ENCODE measurements around the gene CHST8. TPM values are rescaled to one million over a fixed set of nuclear protein-coding genes. Genes with fewer than 3 reads are reported as not detected.

CHST8 gene
- total RNA-seq, 2 donors from 2014 or later = 1.6 to 3.8 TPM

- Mint-ChIP-seq H3K27me3 (ENCODE audit: insufficient read depth) (no peaks in the 10 kb centered on the region), H3K9me3 (no peaks in the 10 kb centered on the region), H3K4me1 (peaks cover 4% of the 10 kb centered on the region), H3K4me3 (no peak overlapping the region), H3K27ac (no peak overlapping the region), H3K36me3 (ENCODE audit: low read depth) (no peaks in the 10 kb centered on the region)
- no peaks in the 10 kb centered on the region for H3K9me3 ChIP-seq (ENCODE audit: control insufficient read depth, low read length)
- H3K36me3 ChIP-seq (ENCODE audit: control insufficient read depth, insufficient read depth, low read length) = no peaks in the 10 kb centered on the region
- H3K27me3 ChIP-seq (ENCODE audit: control insufficient read depth, insufficient read depth, low read length, poor library complexity, severe bottlenecking) = no peaks in the 10 kb centered on the region
- no peak overlapping the region for H3K27ac ChIP-seq (ENCODE audit: low read depth, low read length)
- DNase-seq = no peak
- H3K4me3 ChIP-seq (ENCODE audit: low read length) = no peak overlapping the region
- H3K4me1 ChIP-seq (ENCODE audit: control insufficient read depth, insufficient read depth, low read length) = no peaks in the 10 kb centered on the region
- TF ChIP-seq CTCF (conservative IDR thresholded peaks at IDR 0.05) = no peak
- no peak overlapping the region for H3K9ac ChIP-seq (ENCODE audit: extremely low read depth, low read length, poor library complexity, severe bottlenecking)
- 98 to 100% methylated on average over 2 to 3 of the region's 3 CpGs for WGBS, 2 experiments (ENCODE audit: insufficient coverage in 1 of 2, insufficient read length in 1 of 2)
Observed at GRCh38 chr19:33720155-33720493, 98.4 kb downstream of the CHST8 start.

GRCh38 chr19:33720691-33721682 lies 99.2 kb downstream of the CHST8 start:
- Mint-ChIP-seq H3K9me3 (no peaks in the 10 kb centered on the region), H3K27me3 (ENCODE audit: insufficient read depth) (no peaks in the 10 kb centered on the region), H3K4me1 (peaks cover 10% of the 10 kb centered on the region), H3K4me3 (no peak overlapping the region), H3K27ac (no peak overlapping the region), H3K36me3 (ENCODE audit: low read depth) (no peaks in the 10 kb centered on the region)
- Histone ChIP-seq H3K27ac (ENCODE audit: low read depth, low read length) (no peak overlapping the region), H3K4me1 (ENCODE audit: control insufficient read depth, insufficient read depth, low read length) (no peaks in the 10 kb centered on the region), H3K9ac (ENCODE audit: extremely low read depth, low read length, poor library complexity, severe bottlenecking) (no peak overlapping the region), H3K9me3 (ENCODE audit: control insufficient read depth, low read length) (no peaks in the 10 kb centered on the region), H3K4me3 (ENCODE audit: low read length) (no peak overlapping the region), H3K36me3 (ENCODE audit: control insufficient read depth, insufficient read depth, low read length) (no peaks in the 10 kb centered on the region), H3K27me3 (ENCODE audit: control insufficient read depth, insufficient read depth, low read length, poor library complexity, severe bottlenecking) (no peaks in the 10 kb centered on the region)
- WGBS, 2 experiments (ENCODE audit: insufficient coverage in 1 of 2, insufficient read length in 1 of 2) = 88 to 90% methylated on average over 7 to 9 of the region's 9 CpGs
- DNase-seq = peak; percentile 64
- TF ChIP-seq CTCF (conservative IDR thresholded peaks at IDR 0.05) = peak; percentile 73

- no peaks in the 10 kb centered on the region for H3K27me3 ChIP-seq (ENCODE audit: control insufficient read depth, insufficient read depth, low read length, poor library complexity, severe bottlenecking)
- WGBS, 2 experiments (ENCODE audit: insufficient coverage in 1 of 2, insufficient read length in 1 of 2) = 80 to 88% methylated on average over 2 of the region's 2 CpGs
- no peaks in the 10 kb centered on the region for H3K9me3 ChIP-seq (ENCODE audit: control insufficient read depth, low read length)
- Mint-ChIP-seq H3K9me3 (no peaks in the 10 kb centered on the region), H3K27me3 (ENCODE audit: insufficient read depth) (no peaks in the 10 kb centered on the region), H3K27ac (no peak overlapping the region), H3K36me3 (ENCODE audit: low read depth) (no peaks in the 10 kb centered on the region), H3K4me3 (no peak overlapping the region), H3K4me1 (peaks cover 10% of the 10 kb centered on the region)
- no peaks in the 10 kb centered on the region for H3K36me3 ChIP-seq (ENCODE audit: control insufficient read depth, insufficient read depth, low read length)
- H3K4me1 ChIP-seq (ENCODE audit: control insufficient read depth, insufficient read depth, low read length) = no peaks in the 10 kb centered on the region
- no peak overlapping the region for H3K4me3 ChIP-seq (ENCODE audit: low read length)
- no peak overlapping the region for H3K27ac ChIP-seq (ENCODE audit: low read depth, low read length)
- no peak for DNase-seq
- TF ChIP-seq CTCF (conservative IDR thresholded peaks at IDR 0.05) = no peak
- H3K9ac ChIP-seq (ENCODE audit: extremely low read depth, low read length, poor library complexity, severe bottlenecking) = no peak overlapping the region
Observed at GRCh38 chr19:33721735-33722297, 100.1 kb downstream of the CHST8 start.

Data from endodermal cell (in vitro differentiated cells).